SU-DHL-6 (cell line): Measurements from ENCODE around the gene GSK3B.

Experiments used
- H2AFZ ChIP-seq: fragments of 200-600 bp; sonication (generic); 2 replicates; pipeline ENCODE4 v1.6.1; 2014; ENCODE audit warnings: low read depth, mild to moderate bottlenecking, moderate library complexity, mixed read lengths, antibody characterized with exemption, low read length; ENCODE audit not compliant: severe bottlenecking
- H3F3A ChIP-seq: fragments of 200-600 bp; shearing (Covaris generic); 2 replicates; pipeline ENCODE4 v1.6.0; 2016; ENCODE audit warnings: antibody characterized with exemption, mild to moderate bottlenecking; ENCODE audit not compliant: insufficient read depth
- H3K27ac ChIP-seq: fragments of 200-600 bp; sonication (generic); 2 replicates; pipeline ENCODE4 v1.5.1; 2016; ENCODE audit warnings: low read depth, mild to moderate bottlenecking, low read length, moderate library complexity, mixed read lengths
- H3K27me3 ChIP-seq: fragments of 200-600 bp; sonication (generic), shearing (Covaris generic); 2 replicates; pipeline ENCODE4 v1.6.0; 2014; ENCODE audit warnings: mild to moderate bottlenecking, low read length
- H3K36me3 ChIP-seq: fragments of 200-600 bp; sonication (generic); 2 replicates; pipeline ENCODE4 v1.6.1; 2014; ENCODE audit warnings: mild to moderate bottlenecking, low read length, mixed read lengths
- H3K4me2 ChIP-seq: fragments of 300-600, 200-600 bp; shearing (Covaris generic), sonication (generic); 2 replicates; pipeline ENCODE4 v1.6.0; 2014; ENCODE audit warnings: low read length, low read depth, mild to moderate bottlenecking; ENCODE audit not compliant: poor library complexity, severe bottlenecking
- H3K4me3 ChIP-seq: fragments of 200-600 bp; sonication (generic); 2 replicates; pipeline ENCODE4 v1.5.1; 2014; ENCODE audit warnings: antibody characterized with exemption, low read length, mild to moderate bottlenecking, mixed read lengths; ENCODE audit not compliant: insufficient read depth, poor library complexity, severe bottlenecking
- H3K79me2 ChIP-seq: fragments of 200-600 bp; sonication (generic); 2 replicates; pipeline ENCODE4 v1.6.1; 2014; ENCODE audit warnings: mild to moderate bottlenecking, low read length, moderate library complexity; ENCODE audit not compliant: insufficient read depth
- H3K9ac ChIP-seq: fragments of 200-600 bp; sonication (generic); 2 replicates; pipeline ENCODE4 v1.7.0; 2014; ENCODE audit warnings: mild to moderate bottlenecking, low read length
- H3K9me2 ChIP-seq: fragments of 200-600 bp; sonication (generic); replicated peaks from 2 replicates; pipeline ENCODE4 v1.6.1; 2014; ENCODE audit warnings: low read length; ENCODE audit not compliant: insufficient read depth
- H3K9me3 ChIP-seq: fragments of 200-600 bp; sonication (generic); 2 replicates; pipeline ENCODE4 v1.6.1; 2014; ENCODE audit warnings: low read length, mixed read lengths; ENCODE audit not compliant: insufficient read depth
- H4K20me1 ChIP-seq: fragments of 200-600 bp; sonication (generic); 2 replicates; pipeline ENCODE4 v1.6.1; 2014; ENCODE audit warnings: low read depth, mild to moderate bottlenecking, antibody characterized with exemption, low read length, moderate library complexity, mixed read lengths
- EZH2phosphoT487 ChIP-seq: fragments of 200-600 bp; sonication (generic), shearing (Covaris generic); conservative IDR thresholded peaks from 2 replicates; pipeline ENCODE4 v1.6.1; 2018; ENCODE audit warnings: mild to moderate bottlenecking, antibody characterized with exemption, low read length, moderate library complexity, mixed read lengths
- TF ChIP-seq, protein P1 (sequence below): fragments of 200-600 bp; sonication (generic); IDR thresholded peaks from one replicate; pipeline ENCODE4 v1.5.1; 2017; ENCODE audit warnings: antibody characterized with exemption, mild to moderate bottlenecking, low read length, moderate library complexity; ENCODE audit not compliant: insufficient read depth, poor library complexity, severe bottlenecking

Gene GSK3B

DNA sequence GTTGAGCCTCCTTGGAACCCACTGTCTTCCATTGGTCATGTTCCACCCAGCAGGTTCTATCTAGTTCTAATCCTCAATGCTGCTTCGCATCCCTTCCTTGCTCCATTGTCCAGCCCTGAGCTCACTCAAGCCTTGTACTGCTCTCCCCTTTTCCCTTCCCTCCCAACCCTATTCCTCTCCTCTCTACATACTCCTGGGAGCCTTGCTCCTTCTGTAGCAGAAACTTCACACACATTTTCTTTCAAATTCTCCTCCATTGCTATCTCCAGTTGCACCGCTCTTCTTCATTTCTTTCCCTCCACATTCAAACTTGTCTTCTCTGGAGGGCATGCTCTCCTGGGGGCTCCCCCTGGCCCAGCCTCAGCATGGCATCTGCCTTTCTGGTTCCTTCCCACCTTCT, 297.9 kb downstream of the GSK3B start:
- Histone ChIP-seq H3K4me3 (no peak overlapping the region), H3K9me2 (no peaks in the 10 kb centered on the region), H3K27me3 (no peaks in the 10 kb centered on the region), H3K9ac (no peak overlapping the region), H2AFZ (no peak overlapping the region), H3F3A (no peaks in the 10 kb centered on the region), H3K27ac (no peak overlapping the region), H3K79me2 (no peaks in the 10 kb centered on the region), H4K20me1 (no peaks in the 10 kb centered on the region), H3K9me3 (no peaks in the 10 kb centered on the region), H3K4me2 (no peak overlapping the region), H3K36me3 (no peaks in the 10 kb centered on the region)
- no peak for TF ChIP-seq EZH2phosphoT487

DNA sequence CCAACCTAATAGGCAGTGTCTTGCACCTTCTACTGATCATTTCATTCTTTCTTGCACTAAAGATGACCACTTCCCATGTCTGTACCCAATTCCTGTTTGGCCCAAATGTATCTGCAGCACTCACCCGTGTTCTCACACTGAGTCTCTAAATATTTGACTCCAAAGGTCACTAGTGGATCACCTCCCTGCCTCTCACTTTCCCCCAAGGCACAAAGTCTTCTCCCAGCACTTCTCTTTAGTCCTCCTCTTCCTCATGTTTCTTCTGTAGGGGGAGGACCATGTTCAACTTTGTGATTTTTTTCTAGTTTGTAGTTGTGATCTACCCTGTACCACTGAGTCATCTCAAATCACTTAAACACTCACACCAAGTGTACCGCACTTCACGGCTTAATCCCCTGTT, 298.4 kb downstream of the GSK3B start:
- no peaks in the 10 kb centered on the region for H3K9me2 ChIP-seq
- no peaks in the 10 kb centered on the region for H3K79me2 ChIP-seq
- H3F3A ChIP-seq = no peaks in the 10 kb centered on the region
- H3K9ac ChIP-seq = no peak overlapping the region
- H3K4me3 ChIP-seq = no peak overlapping the region
- no peaks in the 10 kb centered on the region for H4K20me1 ChIP-seq
- H2AFZ ChIP-seq = no peak overlapping the region
- no peak for TF ChIP-seq EZH2phosphoT487
- TF ChIP-seq, protein P1, sequence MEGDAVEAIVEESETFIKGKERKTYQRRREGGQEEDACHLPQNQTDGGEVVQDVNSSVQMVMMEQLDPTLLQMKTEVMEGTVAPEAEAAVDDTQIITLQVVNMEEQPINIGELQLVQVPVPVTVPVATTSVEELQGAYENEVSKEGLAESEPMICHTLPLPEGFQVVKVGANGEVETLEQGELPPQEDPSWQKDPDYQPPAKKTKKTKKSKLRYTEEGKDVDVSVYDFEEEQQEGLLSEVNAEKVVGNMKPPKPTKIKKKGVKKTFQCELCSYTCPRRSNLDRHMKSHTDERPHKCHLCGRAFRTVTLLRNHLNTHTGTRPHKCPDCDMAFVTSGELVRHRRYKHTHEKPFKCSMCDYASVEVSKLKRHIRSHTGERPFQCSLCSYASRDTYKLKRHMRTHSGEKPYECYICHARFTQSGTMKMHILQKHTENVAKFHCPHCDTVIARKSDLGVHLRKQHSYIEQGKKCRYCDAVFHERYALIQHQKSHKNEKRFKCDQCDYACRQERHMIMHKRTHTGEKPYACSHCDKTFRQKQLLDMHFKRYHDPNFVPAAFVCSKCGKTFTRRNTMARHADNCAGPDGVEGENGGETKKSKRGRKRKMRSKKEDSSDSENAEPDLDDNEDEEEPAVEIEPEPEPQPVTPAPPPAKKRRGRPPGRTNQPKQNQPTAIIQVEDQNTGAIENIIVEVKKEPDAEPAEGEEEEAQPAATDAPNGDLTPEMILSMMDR = no peak
- no peak overlapping the region for H3K4me2 ChIP-seq
- no peaks in the 10 kb centered on the region for H3K27me3 ChIP-seq
- H3K36me3 ChIP-seq = no peaks in the 10 kb centered on the region
- no peak overlapping the region for H3K27ac ChIP-seq
- H3K9me3 ChIP-seq = no peaks in the 10 kb centered on the region

DNA sequence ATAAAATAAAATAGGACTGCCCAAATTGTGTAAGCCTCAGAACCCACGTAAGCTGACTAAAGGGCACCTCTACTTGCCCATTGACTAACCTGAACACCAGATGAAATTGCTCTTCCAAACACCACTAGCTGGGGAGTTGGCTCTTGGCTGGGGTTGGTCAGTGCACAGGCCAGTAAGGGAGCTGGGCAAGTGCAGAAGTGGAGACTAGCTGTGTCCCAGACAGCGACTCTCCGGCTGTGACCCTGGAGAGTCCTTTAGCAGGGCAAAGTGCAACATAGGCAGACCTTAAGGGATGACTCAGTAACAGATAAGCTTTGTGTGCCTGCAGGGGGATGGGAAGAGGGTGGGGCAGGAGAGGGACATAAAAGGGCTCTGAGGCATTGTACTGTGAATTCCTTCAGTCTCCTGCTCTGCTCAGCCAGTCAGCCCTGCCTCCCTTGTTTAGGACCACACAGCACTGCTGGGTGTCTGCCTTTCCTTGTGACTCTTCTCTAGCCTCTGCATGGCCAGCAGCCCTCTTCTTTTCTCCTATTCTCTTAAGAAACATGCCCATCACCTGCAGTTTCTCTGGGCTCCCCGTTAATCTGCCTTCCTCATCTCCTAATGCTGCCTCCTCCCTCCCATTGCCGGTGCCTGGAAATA, 299.2 kb downstream of the GSK3B start:
- Histone ChIP-seq H3K27ac (no peak overlapping the region), H3F3A (no peaks in the 10 kb centered on the region), H3K4me3 (no peak overlapping the region), H3K9ac (no peak overlapping the region), H4K20me1 (no peaks in the 10 kb centered on the region), H3K79me2 (no peaks in the 10 kb centered on the region), H3K4me2 (no peak overlapping the region), H3K9me3 (no peaks in the 10 kb centered on the region), H3K9me2 (no peaks in the 10 kb centered on the region), H3K27me3 (no peaks in the 10 kb centered on the region), H2AFZ (no peak overlapping the region), H3K36me3 (no peaks in the 10 kb centered on the region)
- TF ChIP-seq, protein P1 = no peak
- no peak for TF ChIP-seq EZH2phosphoT487

DNA sequence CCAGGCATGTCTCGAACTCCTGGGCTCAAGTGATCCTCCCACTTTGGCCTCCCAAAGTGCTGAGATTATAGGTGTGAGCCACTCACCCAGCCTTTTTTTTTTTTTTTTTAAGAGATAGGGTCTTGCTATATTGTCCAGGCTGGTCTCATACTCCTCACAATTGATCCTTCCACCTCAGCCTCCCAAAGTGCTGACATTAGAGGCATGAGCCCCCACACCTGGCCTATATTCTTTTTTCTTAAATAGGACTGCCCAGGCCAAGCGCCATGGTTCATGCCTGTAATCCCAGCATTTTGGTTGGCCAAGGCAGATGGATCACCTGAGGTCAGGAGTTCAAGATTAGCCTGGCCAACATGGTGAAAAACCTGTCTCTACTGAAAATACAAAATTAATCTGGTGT, 299.8 kb downstream of the GSK3B start:
- TF ChIP-seq, protein P1 = no peak
- no peaks in the 10 kb centered on the region for H4K20me1 ChIP-seq
- no peaks in the 10 kb centered on the region for H3K27me3 ChIP-seq
- no peaks in the 10 kb centered on the region for H3K36me3 ChIP-seq
- H3K9me2 ChIP-seq = no peaks in the 10 kb centered on the region
- H2AFZ ChIP-seq = no peak overlapping the region
- no peaks in the 10 kb centered on the region for H3K9me3 ChIP-seq
- no peaks in the 10 kb centered on the region for H3K79me2 ChIP-seq
- no peaks in the 10 kb centered on the region for H3F3A ChIP-seq
- H3K4me2 ChIP-seq = no peak overlapping the region
- H3K27ac ChIP-seq = no peak overlapping the region
- no peak overlapping the region for H3K9ac ChIP-seq
- no peak overlapping the region for H3K4me3 ChIP-seq
